IPS-18c (cell line): ENCODE results near the gene TMC1.

Source experiments
- H3K4me3 ChIP-seq: 2 replicates; pipeline ENCODE4 v1.7.0; 2013; ENCODE audit warnings: low read depth, mild to moderate bottlenecking, low read length, moderate library complexity; ENCODE audit not compliant: insufficient read depth
- H3K9me3 ChIP-seq: one replicate; pipeline ENCODE4 v1.6.1; 2013; ENCODE audit warnings: mild to moderate bottlenecking, low read length, moderate library complexity; ENCODE audit not compliant: control insufficient read depth, insufficient read depth

The TMC1 gene

DNA sequence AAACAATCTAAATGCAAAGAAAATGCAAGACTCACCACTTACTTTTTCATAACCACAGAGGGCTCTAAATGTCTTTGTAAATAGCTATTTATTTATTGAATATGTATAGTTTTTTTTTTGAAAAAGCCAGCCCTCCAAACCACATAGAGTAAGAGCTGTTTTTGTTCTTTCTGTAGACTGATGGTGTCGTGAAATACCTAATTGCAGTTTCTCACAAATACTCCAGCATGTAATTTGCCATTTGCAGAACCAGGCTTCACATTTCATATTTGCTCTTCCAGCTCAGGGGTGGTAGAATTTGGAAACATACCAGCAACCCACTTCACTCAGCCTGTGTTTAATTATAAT is 159.8 kb downstream of the TMC1 start:
- no peak overlapping the region for H3K4me3 ChIP-seq
- no peaks in the 10 kb centered on the region for H3K9me3 ChIP-seq

DNA sequence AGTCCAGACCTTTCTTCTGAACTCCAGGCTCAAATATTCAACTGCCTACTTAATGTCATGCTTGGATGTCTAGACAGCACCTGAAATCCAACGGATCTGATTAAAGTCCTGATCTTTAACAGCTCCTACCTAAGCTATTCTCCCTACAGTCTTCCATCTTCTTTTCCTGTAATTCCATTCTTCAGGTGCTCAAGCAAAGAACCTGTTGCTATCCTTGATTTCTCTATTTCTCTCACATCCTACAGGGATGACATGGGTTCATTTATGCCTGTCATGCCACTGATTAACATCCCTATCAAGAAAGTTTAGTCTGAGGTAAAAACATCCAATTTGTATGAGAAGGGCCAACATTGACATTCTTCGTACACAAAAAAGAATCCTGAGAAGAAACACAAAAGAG is 163.2 kb downstream of the TMC1 start:
- Histone ChIP-seq H3K9me3 (no peaks in the 10 kb centered on the region), H3K4me3 (no peak overlapping the region)

DNA sequence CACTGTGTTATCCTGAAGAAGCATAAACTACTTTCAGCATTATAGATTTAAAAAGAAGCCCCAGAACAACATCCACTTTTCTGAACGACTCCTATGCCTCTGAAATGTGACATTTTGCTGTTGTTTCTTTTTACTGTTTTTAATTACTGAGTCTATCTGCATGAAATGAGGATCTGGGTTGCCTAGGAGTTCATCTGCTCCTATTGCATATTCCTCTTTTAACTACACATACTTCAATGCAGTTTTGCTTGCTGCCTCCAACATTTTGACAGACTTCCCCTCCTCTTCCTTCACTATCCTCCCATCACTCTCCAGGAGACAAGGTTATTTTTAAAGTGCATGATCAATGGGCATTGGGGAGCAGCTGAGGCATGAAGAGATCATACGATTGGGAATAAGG is 164.5 kb downstream of the TMC1 start:
- Histone ChIP-seq H3K9me3 (no peaks in the 10 kb centered on the region), H3K4me3 (no peak overlapping the region)

DNA sequence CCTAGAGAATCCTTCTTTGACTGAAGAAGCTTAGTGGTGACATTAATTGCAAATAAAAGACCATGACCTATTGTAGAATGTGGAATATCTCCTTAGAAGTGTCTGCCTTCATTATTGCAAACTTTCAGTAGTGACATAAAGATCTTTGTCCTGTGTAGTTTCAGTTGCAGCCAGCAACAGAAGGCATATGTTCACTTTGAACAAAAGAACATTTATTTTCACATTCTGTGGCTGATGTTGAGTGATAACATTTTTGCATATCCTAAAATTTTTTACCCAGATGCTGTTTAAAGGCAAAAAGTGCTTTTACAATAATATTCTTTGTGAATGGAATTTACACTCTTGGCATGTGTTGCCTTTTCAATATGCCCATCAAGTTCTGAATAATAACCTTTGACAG is 165.9 kb downstream of the TMC1 start:
- H3K4me3 ChIP-seq = no peak overlapping the region
- no peaks in the 10 kb centered on the region for H3K9me3 ChIP-seq

DNA sequence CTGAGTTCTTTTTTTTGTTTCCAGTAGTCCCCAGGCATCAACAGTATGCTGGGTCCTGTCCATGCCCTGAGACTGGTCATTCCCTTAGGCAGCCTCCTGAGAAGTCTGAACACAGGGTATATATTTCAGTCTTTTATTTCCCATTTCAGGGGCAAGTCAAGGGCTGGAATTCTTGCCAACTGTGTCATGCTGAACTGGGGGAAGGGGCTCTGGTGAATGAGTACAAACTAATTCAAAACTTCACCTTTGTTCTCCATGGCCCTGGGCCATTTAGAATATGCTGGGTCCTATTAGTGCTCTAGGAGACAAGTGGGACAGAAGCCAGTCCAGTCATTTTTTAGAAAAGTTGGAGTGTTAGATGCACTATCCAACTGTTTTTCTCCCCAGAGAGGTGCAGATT is 170.3 kb downstream of the TMC1 start:
- Histone ChIP-seq H3K9me3 (no peaks in the 10 kb centered on the region), H3K4me3 (no peak overlapping the region)

DNA sequence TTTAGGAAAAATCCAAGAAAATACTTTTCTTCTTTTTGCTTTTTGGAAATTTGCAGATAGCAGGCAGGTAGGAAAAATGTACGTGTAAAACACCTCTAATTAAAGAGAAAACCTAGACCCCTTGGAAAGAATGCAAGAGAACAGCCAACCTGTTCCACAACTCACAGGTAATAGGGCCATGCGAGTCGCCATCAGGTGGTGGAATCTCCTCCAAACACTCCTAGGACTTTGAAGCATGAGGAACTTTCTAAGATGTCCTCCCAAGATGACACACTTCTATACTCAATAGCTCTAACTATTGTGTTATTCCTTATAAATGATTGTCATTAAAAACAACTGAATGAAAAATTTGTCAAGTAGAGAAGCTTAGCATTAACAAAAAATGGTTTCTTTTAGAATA is 174.0 kb downstream of the TMC1 start:
- Histone ChIP-seq H3K9me3 (no peaks in the 10 kb centered on the region), H3K4me3 (no peak overlapping the region)

DNA sequence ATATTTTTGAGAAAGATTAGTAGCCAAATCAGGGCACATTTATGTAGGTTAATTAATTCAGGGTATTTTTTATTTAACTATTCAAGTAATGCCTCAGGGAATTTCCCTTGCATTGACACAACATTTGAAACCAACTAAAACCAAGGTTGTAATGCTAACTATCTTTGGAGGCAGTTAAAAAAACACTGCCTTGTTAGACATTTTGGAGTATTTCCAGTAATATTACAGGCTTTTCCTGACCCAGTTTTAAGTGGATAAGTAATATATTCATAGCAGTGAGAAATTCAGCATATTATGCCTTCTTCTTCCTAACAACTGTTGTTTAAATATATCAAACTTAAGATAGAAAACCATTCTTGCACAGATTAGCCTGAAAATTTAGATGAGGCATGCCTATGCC is 175.1 kb downstream of the TMC1 start:
- H3K4me3 ChIP-seq = no peak overlapping the region
- no peaks in the 10 kb centered on the region for H3K9me3 ChIP-seq

DNA sequence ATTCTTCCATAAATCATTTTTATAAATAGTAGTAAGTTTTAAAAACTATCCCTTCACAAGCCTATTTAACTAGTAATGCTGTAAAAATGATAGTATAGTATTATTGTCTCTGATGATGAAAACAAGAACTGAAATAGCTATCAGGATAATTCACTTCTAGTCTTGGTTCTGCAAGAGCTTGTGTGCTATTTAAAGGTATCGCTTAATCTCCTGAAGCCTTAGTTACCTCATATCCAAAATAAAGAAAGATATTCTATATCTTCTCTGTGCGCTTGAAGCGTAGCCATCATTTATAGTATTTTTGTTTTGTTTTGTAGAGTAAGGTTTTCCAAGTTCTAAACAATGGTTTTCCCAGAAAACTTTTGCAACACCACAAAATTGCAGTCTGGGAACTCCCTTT is 180.1 kb downstream of the TMC1 start:
- Histone ChIP-seq H3K9me3 (no peaks in the 10 kb centered on the region), H3K4me3 (no peak overlapping the region)

DNA sequence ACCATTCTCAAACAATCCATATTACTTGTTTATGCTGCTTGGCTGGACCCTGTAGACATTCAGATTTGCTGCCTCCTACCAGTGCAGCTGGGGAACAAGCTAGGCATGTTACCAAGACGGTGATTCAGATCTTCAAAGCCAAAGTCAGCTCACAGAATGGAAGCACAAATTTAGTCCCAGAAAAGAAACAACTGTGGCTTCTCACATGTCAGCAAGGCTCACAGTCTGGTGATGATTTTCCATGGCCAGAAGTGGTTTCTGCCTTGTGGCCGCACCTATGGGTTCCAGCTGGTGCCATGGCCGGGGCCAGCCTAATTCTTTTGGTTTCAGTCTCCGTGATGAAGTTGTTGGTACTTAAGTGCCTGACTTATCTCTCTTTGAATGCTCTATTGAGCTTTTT is 182.2 kb downstream of the TMC1 start:
- Histone ChIP-seq H3K9me3 (no peaks in the 10 kb centered on the region), H3K4me3 (no peak overlapping the region)

DNA sequence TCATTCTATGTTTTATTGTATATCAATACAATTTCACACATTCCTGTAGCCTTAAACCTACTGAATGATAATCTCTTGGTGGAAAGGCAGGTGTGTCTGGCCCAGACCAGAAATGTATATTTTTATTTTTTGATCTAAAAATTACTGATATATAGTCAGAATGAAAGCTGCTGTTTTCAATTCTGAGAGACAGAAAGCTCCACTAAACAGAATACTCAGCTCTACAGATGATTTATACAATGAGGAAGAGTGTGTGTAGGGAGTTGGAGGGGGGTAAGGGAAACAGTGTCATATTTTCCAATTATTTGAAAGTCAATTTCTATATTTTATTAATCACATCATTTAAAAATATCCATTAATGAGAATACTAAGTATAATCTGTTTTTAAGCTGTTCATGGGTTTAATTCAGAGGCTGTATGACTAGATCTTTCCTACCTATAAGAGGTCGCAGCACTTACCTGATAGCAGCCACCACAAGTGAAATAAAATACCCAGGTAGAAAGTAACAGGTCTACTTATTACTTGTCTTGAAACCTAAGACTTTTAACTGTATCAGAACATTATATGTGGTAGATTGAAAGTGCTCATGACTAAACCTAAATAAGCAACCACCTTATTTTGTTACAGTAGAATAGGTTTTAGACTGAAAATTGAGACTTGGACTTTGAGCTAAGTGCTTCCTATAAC is 183.4 kb downstream of the TMC1 start:
- Histone ChIP-seq H3K4me3 (no peak overlapping the region), H3K9me3 (no peaks in the 10 kb centered on the region)

DNA sequence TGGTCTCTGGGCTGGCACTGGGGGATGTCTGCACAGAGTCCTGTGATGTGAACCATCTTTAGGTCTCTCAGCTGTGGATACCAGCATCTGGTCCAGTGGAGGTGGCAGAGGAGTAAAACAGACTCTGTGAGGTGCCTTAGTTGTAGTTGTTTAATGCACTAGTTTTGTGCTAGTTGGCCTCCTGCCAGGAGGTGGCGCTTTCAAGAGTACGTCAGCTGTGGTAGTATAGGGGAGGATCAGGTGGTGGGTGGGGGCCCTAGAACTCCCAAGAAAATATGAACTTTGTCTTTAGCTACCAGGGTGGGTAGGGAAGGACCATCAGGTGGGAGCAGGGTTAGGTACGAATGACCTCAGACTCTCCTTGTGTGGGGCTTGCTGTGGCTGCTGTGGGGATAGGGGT is 197.1 kb downstream of the TMC1 start:
- no peak overlapping the region for H3K4me3 ChIP-seq
- H3K9me3 ChIP-seq = no peaks in the 10 kb centered on the region

DNA sequence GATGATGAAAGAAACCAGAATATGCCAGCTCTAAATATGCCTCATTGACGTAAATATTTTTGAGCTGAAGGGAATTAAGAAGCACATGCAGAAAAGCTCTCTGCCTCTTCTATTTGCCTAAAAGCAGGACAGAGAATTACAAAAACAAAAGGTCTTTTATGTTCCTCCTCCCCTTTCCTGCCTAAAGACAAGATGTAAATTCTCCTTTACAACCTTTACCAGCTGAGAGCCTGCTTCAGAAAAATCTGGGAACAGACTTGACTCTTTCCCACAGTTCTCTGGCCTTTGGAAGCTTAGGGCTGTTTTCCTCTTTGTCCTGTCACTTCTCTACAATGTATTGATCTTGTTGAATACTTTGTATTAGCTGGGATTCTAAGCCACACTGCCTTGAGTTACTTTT is 199.7 kb downstream of the TMC1 start:
- H3K9me3 ChIP-seq = no peaks in the 10 kb centered on the region
- no peak overlapping the region for H3K4me3 ChIP-seq

DNA sequence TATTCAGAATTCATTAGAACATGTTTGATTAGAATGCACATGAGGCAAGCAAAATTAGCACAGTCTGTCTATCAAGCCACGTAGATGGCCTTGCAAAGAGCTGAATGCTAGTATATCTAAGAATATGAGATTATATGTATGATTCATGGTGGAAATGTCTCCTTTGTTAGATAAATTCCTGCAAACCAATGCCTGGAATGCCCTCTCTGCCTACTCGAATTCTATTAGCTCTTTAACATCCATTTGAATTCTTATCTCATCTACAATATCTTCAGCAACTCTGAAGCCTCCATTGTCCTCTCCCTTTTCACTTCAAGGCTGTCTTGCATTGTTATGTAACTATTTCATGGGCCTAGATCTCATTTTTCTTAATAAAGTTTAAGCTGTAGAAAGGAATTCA is 205.5 kb downstream of the TMC1 start:
- H3K4me3 ChIP-seq = no peak overlapping the region

DNA sequence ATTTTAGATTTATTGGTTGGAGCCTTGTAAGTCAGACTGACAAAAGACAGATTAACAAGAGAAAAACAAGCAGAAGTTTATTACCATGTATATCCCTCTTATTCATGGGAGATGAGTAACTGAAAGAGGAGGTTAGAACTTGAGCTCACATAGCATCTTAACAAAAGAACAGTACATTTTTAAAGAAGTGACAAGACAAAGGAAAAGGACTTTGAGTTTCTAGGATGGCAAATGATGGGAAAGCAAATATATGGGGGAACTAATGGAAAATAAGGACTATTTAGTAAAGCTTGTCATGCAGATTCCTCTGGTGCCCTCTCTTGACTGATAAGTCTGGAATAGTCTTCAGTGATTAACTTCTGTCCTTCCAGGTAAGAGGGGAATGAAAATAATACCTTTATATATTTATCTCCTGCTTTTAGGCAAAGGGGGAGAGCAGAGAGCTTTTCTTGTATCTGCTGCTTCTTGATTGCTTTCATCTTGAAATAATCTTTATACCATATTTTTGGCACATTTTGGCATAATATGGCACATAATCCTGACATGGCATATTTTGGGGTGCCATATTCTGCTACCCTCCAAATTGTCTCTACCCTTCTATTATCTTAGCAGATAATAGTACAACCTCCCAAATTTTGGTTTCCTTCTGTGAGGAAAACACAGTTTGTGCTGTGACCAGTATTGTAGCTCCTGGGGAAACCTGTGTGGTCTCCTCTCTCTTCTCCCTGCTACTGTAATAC is 206.8 kb downstream of the TMC1 start:
- no peaks in the 10 kb centered on the region for H3K9me3 ChIP-seq
- H3K4me3 ChIP-seq = no peak overlapping the region

More for the DNA sequence above, 205.5 kb downstream of the TMC1 start:
- H3K9me3 ChIP-seq = no peaks in the 10 kb centered on the region

DNA sequence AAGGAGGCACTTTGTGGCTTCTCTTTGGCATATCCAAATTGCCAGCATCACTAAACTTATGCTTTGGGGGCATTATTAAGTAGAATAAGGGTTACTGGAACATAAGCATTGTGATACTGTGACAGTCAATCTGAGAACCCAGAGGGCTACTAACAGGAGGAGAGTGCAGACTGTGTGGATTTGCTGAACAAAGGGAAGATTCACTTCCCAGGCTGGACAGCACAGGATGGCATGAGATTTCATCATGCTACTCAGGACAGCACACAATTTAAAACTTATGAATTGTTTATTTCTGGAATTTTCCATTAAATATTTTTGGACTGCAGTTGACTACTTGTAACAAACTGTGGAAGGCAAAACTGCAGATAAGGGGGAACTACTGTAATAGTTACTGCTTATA is 212.5 kb downstream of the TMC1 start:
- no peaks in the 10 kb centered on the region for H3K9me3 ChIP-seq
- no peak overlapping the region for H3K4me3 ChIP-seq

DNA sequence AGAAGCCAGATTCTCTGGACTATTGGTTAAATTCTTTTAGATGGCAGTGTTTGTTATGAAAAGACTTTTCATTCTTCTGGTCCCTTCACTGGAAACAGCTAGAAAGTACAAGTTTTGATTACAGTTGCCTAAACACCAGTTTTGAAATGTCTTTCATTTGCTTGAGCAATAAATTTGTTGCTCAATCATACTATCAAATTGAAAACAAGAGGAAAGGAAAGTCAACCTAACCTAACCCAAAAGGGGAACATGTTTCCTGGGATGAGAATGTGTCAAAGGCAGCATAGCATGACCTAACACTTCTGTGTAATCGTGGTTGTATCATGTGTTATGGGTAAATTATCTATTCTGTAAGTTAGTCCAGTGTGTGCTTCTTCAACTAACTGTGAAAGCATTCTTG is 213.2 kb downstream of the TMC1 start:
- no peak overlapping the region for H3K4me3 ChIP-seq

DNA sequence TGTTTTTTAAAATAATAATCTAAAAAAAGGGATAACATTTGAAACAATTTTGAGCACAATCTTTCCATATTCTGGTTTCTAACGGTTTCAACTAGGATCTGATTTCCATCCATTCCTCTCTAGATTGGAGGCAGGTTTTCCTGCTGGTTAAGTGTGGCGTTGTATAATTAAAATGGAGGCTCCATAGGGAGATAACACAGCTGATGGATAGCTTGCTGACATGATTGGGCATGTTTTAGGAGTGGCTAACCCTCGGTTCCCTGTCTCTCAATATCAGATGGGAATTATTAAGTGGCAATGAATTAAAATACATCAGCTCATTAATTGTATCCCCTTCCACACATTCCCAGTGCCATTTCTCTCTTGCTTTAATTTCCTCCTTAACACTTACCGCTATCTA is 222.4 kb downstream of the TMC1 start:
- Histone ChIP-seq H3K9me3 (no peaks in the 10 kb centered on the region), H3K4me3 (no peak overlapping the region)

More for the DNA sequence above, 213.2 kb downstream of the TMC1 start:
- no peaks in the 10 kb centered on the region for H3K9me3 ChIP-seq

DNA sequence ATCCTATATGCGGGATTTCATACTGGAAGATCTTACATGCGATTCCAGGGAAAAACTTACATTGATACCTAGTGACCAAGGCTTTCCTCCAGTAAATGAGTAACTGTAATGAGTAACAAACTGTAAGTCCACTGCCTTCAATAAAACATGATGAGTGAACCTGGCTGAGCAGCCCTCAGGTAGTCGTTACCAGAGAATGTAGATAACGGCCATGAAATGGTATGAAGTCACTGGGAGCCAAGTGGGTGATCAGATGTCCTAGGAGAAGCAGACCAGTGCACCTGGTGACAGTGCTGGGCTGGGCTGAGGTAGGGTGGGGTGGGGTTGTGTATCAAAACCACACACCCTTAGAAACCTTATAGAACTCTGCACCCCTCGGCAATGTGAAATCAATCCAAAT is 227.9 kb downstream of the TMC1 start:
- Histone ChIP-seq H3K4me3 (no peak overlapping the region), H3K9me3 (no peaks in the 10 kb centered on the region)

DNA sequence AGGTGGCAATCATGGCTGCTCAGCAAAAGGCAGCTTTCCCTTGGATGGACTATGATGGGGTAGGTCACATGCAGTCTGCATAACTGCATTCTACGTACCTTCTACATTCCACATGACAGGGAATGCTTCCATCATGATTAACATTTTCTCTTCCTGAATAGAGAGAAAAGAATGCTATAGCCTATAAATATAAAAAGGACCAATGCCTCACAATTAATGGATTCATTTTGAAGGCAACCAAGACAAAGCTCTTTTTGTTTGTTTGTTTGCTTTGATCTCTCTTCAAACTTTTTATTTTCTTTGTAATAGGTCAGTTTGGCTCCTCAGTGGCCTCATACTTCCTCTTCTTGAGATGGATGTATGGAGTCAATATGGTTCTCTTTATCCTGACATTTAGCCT is 230.1 kb downstream of the TMC1 start:
- Histone ChIP-seq H3K4me3 (no peak overlapping the region), H3K9me3 (no peaks in the 10 kb centered on the region)
